Activated CD8-positive, alpha-beta memory T cell treated with anti-CD3 and anti-CD28 coated beads for 4 hours (primary cell): ENCODE results near the gene MRI1.

Source experiments
- DNase-seq, 2 donors: peaks; one replicate each; pipeline ENCODE4 v3.0.0-alpha.2; 2020; ENCODE audit warnings: low read depth in 2 of 2

Gene MRI1

GRCh38 chr19:13794757-13795589 is 30.7 kb downstream of the MRI1 start, which contains the start of gene ZSWIM4:
Gene ZSWIM4, plus strand, starts transcription at chr19:13795443. Its CDS starts 206 bp downstream, at chr19:13795649.
- peak; percentile 88 to 89 for DNase-seq

DNA sequence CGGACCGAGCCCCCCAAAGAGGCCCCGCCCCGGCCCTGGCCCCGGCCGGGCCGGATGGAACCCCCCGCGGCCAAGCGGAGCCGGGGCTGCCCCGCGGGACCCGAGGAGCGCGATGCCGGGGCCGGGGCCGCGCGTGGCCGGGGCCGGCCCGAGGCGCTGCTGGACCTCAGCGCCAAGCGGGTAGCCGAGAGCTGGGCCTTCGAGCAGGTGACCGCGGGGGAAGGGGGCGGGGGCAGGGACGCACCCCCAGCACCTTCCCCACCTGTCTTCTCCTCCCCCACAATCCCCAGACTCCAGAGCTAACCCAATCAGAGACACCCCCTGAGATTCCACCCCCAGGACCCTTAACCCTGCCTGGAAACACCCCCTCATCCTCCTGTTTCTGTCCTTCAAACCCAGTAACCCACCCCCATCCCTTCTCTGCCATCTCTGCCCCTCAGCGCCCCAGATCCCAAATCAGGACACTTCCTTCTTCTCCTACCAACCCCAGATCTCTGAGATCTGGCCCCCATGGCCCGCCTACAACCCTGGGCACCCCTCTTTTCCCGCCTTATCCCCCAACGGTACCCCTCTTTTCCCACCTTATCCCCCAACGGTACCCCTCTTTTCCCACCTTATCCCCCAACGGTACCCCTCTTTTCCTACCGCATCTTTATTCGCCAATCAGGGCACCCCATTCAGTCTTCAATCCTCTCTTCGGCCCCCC is 31.4 kb downstream of the MRI1 start:
- DNase-seq = no peak

DNA sequence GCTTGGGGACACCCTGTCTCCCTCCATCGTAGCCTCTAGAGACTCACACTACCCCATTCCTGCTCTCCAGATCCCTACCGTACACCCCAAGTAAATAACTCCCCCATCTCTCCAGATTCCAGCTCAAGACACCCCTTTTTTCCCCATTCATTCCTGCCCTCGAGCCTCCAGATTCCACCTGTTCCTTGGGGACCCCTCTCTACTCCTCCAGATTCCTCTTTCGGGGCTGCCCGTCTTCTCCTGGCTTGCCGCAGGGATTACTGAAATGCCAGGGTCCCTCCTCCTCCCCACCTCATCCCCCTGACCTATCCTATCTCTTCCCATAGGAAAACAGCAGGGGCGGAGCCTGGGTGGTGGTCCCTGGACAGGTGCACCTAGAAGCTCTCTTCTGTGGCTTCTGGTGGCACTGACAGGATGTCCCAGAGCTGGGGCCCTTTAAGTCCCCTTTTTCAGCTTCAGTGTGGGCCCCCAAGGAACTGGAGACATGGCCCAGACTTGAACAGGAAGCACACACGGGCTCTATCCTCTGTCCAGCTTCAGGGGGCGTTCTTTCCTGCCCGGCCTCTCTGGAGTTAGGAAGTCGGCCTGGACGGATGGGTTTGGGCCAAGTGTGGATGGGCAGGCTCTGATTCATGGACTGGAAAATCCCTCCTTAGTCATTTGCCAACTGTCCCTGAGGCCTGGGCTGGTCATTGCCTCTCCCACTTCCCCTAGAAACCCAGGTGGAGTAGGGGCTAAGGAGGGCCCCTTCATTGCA is 32.2 kb downstream of the MRI1 start:
- DNase-seq = no peak

- no peak for DNase-seq
These were observed 32.7 kb downstream of the MRI1 start for GRCh38 chr19:13797058-13797440.

DNA sequence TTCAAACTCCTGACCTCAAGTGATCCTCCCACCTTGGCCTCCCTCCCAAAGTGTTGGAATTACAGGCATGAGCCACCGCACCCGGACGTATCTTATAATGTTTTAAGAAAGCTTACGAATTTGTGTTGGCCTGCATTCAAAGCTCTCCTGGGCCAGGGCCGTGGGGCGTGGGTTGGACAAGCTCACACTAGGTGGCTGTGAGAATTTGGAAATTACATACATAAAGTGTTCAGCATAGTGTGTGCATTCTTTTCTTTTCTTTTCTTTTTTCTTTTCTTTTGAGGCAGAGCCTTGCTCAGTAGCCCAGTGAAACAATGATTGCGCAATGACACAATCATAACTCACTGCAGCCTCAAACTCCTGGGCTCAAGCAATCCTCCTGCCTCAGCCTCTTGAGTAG is 33.5 kb downstream of the MRI1 start:
- no peak for DNase-seq

DNA sequence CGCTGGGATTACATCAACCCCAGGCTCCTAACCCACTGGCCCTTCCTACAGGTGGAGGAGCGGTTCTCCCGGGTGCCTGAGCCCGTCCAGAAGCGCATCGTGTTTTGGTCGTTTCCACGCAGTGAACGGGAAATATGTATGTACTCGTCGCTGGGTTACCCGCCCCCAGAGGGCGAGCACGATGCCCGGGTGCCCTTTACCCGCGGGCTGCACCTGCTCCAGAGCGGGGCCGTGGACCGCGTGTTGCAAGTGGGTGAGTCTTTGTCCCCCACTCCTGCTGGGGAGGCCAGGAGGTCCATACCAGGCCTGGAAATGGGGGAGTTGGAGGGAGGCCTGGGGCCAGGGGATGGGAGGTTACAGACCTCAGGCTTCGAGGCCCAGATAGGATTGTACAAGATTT is 35.3 kb downstream of the MRI1 start:
- DNase-seq = no peak

DNA sequence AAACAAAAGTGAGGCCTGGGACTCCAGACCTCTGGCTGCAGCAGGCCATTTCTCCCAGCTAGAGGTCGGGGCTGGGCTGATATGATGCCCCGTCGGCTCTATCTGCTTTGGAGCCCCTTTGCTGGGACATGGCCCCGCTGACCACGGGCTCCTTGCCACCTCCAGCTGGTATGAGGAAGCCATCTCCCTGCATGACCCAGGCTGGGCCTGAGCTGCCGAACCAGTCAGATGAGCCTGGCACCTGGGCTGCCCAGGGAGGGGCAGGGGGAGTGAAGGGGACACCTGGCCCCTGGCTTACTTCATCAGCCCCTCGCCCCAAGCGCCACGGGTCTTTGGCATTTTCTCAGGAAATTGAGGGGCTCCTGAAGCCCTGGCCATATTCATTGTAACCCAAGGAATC is 38.7 kb downstream of the MRI1 start:
- no peak for DNase-seq

DNA sequence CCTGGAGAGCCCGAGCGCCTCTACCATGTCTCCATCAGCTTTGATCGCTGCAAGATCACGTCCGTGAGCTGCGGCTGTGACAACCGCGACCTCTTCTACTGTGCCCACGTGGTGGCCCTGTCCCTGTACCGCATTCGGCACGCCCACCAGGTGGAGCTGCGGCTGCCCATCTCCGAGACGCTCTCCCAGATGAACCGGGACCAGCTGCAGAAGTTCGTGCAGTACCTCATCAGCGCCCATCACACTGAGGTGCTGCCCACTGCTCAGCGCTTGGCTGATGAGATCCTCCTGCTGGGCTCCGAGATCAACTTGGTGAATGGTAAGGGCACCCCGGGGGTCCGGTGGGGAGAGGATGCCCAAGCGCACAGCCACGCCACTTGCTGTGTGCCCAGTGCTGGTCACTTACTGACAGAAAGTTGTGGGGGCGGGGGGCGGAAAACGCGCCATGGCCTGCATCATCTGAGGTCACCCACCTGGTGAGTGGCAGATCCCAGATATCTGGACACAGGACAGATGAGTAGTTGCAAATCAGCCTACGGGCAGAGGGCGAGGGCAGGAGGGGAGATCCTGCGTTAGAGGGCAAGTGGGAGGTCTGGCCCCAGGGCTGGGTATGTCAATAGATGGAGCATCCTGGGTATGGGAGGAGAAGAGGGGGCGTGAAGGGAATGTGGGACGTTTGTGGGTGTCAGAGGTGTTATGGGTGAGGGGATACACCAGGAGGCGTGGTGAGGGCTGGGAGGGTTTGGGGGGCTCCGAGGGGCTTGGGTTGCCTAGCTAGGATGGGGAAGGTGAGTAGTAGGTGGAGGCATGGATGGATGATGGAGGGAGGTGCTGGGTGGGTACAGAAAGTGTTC is 40.7 kb downstream of the MRI1 start:
- no peak for DNase-seq

DNA sequence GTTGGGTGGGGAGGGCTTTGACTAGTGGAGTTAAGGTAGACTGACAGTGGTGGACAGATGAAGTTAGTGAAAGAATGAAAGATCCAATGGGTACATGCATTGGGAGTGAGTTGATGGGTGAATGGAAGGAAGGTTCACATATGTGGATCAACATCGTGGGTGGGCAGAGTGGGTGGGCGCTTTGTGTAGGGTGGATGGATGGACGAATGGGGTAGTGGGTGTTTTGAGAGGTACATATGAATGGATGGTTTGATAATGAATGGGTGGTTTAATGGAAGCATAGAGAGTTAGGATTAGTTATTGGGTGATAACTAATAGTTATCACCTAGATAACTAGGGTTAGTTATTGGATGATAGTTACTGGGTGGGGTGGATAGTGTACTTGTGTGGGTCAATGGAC is 42.4 kb downstream of the MRI1 start:
- DNase-seq = no peak

- DNase-seq = no peak
These were observed 43.2 kb downstream of the MRI1 start for GRCh38 chr19:13807421-13808021.

DNA sequence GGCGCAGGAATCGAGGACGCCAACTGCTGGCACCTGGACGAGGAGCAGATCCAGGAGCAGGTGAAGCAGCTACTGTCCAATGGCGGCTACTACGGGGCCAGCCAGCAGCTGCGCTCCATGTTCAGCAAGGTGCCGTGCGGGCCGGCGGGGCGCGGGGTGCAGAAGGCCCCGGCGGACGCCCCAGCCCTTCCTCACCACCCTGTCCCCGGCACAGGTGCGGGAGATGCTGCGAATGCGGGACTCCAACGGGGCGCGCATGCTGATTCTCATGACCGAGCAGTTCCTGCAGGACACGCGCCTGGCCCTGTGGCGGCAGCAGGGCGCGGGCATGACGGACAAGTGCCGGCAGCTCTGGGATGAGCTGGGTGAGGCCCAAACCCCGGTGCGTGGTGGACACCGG is 44.5 kb downstream of the MRI1 start:
- DNase-seq = no peak

GRCh38 chr19:13812544-13812943 is 48.2 kb downstream of the MRI1 start:
- DNase-seq = no peak

DNA sequence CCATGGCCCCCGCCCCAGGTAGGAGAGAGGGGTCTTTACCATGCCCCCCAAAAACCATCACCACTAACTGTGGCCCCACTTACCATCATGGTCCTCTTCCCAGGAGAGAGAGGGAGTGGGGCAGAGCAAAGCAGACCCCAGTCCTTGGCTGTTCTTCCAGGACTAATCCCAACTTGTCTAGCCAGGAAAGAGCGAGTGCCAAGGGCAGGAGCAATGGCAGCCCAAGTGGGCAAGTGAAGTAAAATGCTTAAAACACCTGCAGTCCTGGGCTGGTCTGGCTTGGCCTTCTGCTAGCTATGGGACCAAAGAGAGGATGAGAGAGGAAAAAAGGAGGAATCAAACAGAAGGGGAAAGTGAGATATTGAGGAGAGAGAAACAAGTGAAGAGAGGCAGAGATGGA is 48.8 kb downstream of the MRI1 start:
- no peak for DNase-seq

DNA sequence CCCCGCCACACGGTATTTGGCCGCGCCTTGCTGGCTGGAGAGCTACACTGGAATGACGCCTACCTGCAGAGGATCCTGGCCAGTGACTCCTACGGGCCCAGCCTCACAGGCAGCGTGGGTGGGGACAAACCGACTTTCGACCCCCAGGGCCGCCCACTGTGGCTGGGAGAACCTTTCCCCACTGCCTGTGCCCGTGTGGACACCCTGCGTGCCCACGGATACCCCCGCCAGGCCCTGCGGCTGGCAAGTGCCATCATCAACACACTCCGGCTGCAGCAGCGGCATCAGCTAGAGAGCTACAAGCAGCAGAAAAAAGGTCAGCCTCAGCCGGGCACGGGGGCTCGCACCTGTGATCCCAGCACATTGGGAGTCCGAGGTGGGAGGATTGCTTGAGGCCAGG is 50.2 kb downstream of the MRI1 start:
- DNase-seq = no peak

GRCh38 chr19:13817018-13817614 is 52.8 kb downstream of the MRI1 start:
- no peak for DNase-seq

DNA sequence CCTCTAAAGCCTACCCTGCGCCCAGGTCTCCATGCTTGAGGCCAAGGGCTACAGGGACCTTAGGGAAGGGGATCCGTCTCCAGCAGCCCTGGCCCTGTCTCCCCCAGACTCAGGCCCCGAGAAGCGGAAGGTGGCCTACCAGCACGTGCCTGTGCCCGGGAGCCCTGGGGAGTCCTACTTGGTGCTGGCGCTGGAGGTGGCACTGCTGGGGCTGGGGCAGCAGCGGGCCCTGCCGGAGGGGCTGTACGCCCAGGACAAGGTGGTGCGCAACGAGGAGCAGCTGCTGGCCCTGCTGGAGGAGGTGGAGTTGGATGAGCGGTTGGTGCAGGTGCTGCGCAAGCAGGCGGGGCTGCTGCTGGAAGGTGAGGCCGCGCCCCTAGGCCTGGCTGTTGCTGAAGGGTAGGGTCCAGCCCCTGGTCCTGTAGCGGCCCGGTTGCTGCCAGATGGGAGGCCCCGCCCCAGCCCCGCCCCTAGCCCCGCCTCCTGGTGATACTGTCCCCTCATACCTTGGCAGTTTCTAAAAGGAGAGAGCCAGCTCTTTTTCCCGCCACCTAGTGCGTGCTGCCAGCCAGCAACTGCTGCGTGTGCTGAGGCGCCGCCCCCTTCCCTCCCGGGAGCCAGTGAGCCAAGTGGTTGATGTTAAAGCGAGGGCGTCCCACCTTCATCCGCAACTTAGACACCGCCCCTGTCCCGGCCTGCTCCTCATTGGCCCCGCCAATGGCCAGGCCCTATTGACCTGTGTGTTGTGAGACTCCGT is 53.5 kb downstream of the MRI1 start:
- DNase-seq = no peak

DNA sequence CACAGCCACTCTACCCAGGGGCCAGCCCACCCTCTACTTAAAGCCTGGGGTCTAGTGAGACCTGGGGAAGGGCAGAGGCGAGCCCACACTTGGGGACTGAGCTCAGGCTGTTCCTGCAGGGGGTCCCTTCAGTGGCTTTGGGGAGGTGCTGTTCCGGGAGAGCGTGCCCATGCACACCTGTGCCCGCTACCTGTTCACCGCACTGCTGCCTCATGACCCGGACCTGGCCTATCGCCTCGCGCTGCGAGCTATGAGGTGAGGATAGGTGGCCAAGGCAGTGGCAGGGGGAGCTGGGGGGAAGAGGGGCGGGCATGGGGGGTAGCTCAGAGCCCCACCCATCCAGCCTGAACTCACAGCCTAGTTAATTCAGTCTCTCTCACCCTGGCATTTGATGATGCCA is 54.9 kb downstream of the MRI1 start:
- DNase-seq = no peak

DNA sequence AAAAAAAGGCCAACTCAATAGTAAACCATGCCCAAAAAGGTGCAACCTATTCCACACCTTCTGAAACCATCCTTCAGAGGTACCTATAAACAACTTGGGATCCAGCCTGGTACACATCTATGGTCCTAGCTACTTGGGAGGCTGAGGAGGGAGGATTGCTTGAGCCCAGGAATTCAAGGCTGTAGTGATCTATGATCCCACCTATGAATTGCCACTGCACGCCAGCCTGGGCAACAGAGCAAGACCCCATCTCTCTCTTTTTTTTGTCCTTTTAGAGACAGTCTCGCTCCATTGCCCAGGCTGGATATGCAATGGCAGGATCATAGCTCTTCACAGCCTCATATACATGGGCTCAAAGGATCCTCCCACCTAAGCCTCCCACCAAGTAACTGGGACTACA is 57.0 kb downstream of the MRI1 start:
- no peak for DNase-seq

- DNase-seq = no peak
These were observed 58.9 kb downstream of the MRI1 start for GRCh38 chr19:13823256-13823655.
